ENCODE results near the gene AMPD2.

The AMPD2 gene

DNA sequence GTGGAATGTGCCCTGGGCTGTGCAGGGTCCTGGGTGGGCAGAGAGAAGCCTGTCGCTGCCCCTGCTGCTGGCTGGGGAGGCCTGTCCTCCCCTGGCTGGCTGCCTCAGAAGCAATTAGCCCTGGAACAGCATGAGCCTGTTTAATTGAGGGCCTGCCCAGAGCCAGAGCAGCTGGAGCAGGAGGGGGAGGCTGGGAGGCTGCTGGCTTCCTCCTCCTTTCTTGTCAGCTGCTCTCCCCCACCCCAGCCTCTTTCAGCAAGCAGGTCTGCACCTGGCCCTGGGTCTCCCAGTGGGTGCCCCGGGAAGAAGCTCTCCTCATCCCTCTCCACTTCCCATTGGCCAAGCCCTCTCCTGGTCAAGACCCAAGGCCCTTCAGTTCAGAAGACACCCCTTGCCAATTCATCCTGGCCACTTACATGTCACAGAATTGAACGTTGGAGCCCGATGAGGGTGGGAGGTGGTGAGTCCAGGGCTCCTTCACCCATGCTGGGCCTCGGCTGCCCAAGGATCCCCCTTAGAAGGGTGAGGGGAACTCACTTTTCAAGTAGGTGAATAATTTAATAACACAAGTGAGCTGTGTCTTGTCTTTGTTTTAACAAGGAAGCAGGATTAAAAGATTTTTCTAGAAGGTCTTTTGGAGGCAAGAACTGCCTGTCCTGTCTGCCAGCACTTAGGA, 13.2 kb downstream of the AMPD2 start:
- no peak for DNase-seq
- no peak overlapping the region for H3K4ac ChIP-seq (ENCODE audit: low read depth, low read length)
- no peak overlapping the region for H4K12ac ChIP-seq (ENCODE audit: low read depth, low read length)
- no peak overlapping the region for H2BK120ac ChIP-seq (ENCODE audit: insufficient read depth, low read length, poor library complexity)
- no peak overlapping the region for H3K9ac ChIP-seq (ENCODE audit: low read length)
- WGBS (ENCODE audit: extremely low coverage, insufficient coverage, insufficient read length): no CpG with 5 or more reads among the region's 5 CpGs
- H3K9me3 ChIP-seq (ENCODE audit: insufficient read depth, low read depth, low read length): no peaks in the 10 kb centered on the region
- no peak overlapping the region for H2BK5ac ChIP-seq (ENCODE audit: low read depth, low read length, poor library complexity)
- H3K23ac ChIP-seq (ENCODE audit: low read length): no peak overlapping the region
- H3K14ac ChIP-seq (ENCODE audit: low read length): no peak overlapping the region
- no peak overlapping the region for H3K27ac ChIP-seq (ENCODE audit: low read depth, low read length)
- H2BK12ac ChIP-seq (ENCODE audit: low read length): no peak overlapping the region
- no peak overlapping the region for H3K18ac ChIP-seq (ENCODE audit: low read length)
- no peak overlapping the region for H2AK5ac ChIP-seq (ENCODE audit: low read length)
- no peak overlapping the region for H3K4me2 ChIP-seq (ENCODE audit: low read length)
- no peak overlapping the region for H4K91ac ChIP-seq (ENCODE audit: low read depth, low read length)
- H3K79me2 ChIP-seq (ENCODE audit: control insufficient read depth, insufficient read depth, low read length, poor library complexity): no peaks in the 10 kb centered on the region
- H2AFZ ChIP-seq (ENCODE audit: insufficient read depth, low read length, poor library complexity): no peak overlapping the region
- no peak overlapping the region for H4K8ac ChIP-seq (ENCODE audit: low read depth, low read length)
- peaks cover 3 to 9% of the 10 kb centered on the region in 2 experiments for H3K4me1 ChIP-seq (ENCODE audit: control insufficient read depth in 1 of 2, insufficient read depth in 2 of 2, low read length in 2 of 2)
- H3K4me3 ChIP-seq (ENCODE audit: low read depth, low read length): no peak overlapping the region
- H3K27me3 ChIP-seq (ENCODE audit: insufficient read depth, low read length): no peaks in the 10 kb centered on the region
- H3K36me3 ChIP-seq (ENCODE audit: control insufficient read depth in 1 of 2, insufficient read depth in 2 of 2, low read length in 2 of 2): peaks cover 38 to 41% of the 10 kb centered on the region in 2 experiments
- H3K79me1 ChIP-seq (ENCODE audit: low read length): no peaks in the 10 kb centered on the region

DNA sequence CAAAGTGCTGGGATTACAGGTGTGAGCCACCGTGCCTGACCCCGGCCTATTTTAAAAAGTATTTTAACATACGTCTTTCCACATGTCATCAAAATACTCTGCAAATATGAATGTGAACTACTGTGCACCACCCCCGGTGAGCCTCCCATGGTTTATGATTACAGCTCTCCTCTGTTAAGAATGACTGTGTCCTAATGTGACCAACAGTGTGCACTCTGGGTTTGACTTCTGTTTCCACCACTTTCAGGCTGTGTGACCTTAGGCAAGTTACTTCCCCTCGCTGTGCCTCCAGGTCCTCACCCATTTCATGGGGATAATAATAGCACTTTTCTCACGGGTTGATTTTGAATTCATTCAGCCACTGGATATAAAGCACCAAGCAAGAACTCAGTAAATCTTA, 14.7 kb downstream of the AMPD2 start:
- H2BK12ac ChIP-seq (ENCODE audit: low read length): no peak overlapping the region
- no peaks in the 10 kb centered on the region for H3K9me3 ChIP-seq (ENCODE audit: insufficient read depth, low read depth, low read length)
- H2BK120ac ChIP-seq (ENCODE audit: insufficient read depth, low read length, poor library complexity): no peak overlapping the region
- no peak overlapping the region for H3K27ac ChIP-seq (ENCODE audit: low read depth, low read length)
- H4K8ac ChIP-seq (ENCODE audit: low read depth, low read length): no peak overlapping the region
- no peaks in the 10 kb centered on the region for H3K27me3 ChIP-seq (ENCODE audit: insufficient read depth, low read length)
- no peak overlapping the region for H2AFZ ChIP-seq (ENCODE audit: insufficient read depth, low read length, poor library complexity)
- no CpG with 5 or more reads among the region's 6 CpGs for WGBS (ENCODE audit: extremely low coverage, insufficient coverage, insufficient read length)
- no peak overlapping the region for H3K9ac ChIP-seq (ENCODE audit: low read length)
- H3K36me3 ChIP-seq (ENCODE audit: control insufficient read depth in 1 of 2, insufficient read depth in 2 of 2, low read length in 2 of 2): peaks cover 23 to 26% of the 10 kb centered on the region in 2 experiments
- H3K14ac ChIP-seq (ENCODE audit: low read length): no peak overlapping the region
- H3K18ac ChIP-seq (ENCODE audit: low read length): no peak overlapping the region
- no peak for DNase-seq
- H2BK5ac ChIP-seq (ENCODE audit: low read depth, low read length, poor library complexity): no peak overlapping the region
- H4K91ac ChIP-seq (ENCODE audit: low read depth, low read length): no peak overlapping the region
- H3K4me1 ChIP-seq (ENCODE audit: control insufficient read depth in 1 of 2, insufficient read depth in 2 of 2, low read length in 2 of 2): peaks cover 3 to 9% of the 10 kb centered on the region in 2 experiments
- H3K4me3 ChIP-seq (ENCODE audit: low read depth, low read length): no peak overlapping the region
- H3K23ac ChIP-seq (ENCODE audit: low read length): no peak overlapping the region
- H4K12ac ChIP-seq (ENCODE audit: low read depth, low read length): no peak overlapping the region
- no peaks in the 10 kb centered on the region for H3K79me2 ChIP-seq (ENCODE audit: control insufficient read depth, insufficient read depth, low read length, poor library complexity)
- H3K4me2 ChIP-seq (ENCODE audit: low read length): no peak overlapping the region
- no peaks in the 10 kb centered on the region for H3K79me1 ChIP-seq (ENCODE audit: low read length)
- H3K4ac ChIP-seq (ENCODE audit: low read depth, low read length): no peak overlapping the region
- no peak overlapping the region for H2AK5ac ChIP-seq (ENCODE audit: low read length)

- no peak for DNase-seq
- no peak overlapping the region for H3K23ac ChIP-seq (ENCODE audit: low read length)
- H3K4me2 ChIP-seq (ENCODE audit: low read length): no peak overlapping the region
- no peak overlapping the region for H3K27ac ChIP-seq (ENCODE audit: low read depth, low read length)
- no peaks in the 10 kb centered on the region for H3K9me3 ChIP-seq (ENCODE audit: insufficient read depth, low read depth, low read length)
- H4K12ac ChIP-seq (ENCODE audit: low read depth, low read length): no peak overlapping the region
- no peak overlapping the region for H2BK5ac ChIP-seq (ENCODE audit: low read depth, low read length, poor library complexity)
- H3K27me3 ChIP-seq (ENCODE audit: insufficient read depth, low read length): no peaks in the 10 kb centered on the region
- no CpG with 5 or more reads among the region's 13 CpGs for WGBS (ENCODE audit: extremely low coverage, insufficient coverage, insufficient read length)
- H2BK12ac ChIP-seq (ENCODE audit: low read length): no peak overlapping the region
- H3K9ac ChIP-seq (ENCODE audit: low read length): no peak overlapping the region
- H3K18ac ChIP-seq (ENCODE audit: low read length): no peak overlapping the region
- H4K8ac ChIP-seq (ENCODE audit: low read depth, low read length): no peak overlapping the region
- H3K4ac ChIP-seq (ENCODE audit: low read depth, low read length): no peak overlapping the region
- no peak overlapping the region for H2AFZ ChIP-seq (ENCODE audit: insufficient read depth, low read length, poor library complexity)
- H3K79me1 ChIP-seq (ENCODE audit: low read length): no peaks in the 10 kb centered on the region
- no peaks in the 10 kb centered on the region for H3K79me2 ChIP-seq (ENCODE audit: control insufficient read depth, insufficient read depth, low read length, poor library complexity)
- no peak overlapping the region for H2AK5ac ChIP-seq (ENCODE audit: low read length)
- no peak overlapping the region for H4K91ac ChIP-seq (ENCODE audit: low read depth, low read length)
- H3K14ac ChIP-seq (ENCODE audit: low read length): no peak overlapping the region
- no peak overlapping the region for H2BK120ac ChIP-seq (ENCODE audit: insufficient read depth, low read length, poor library complexity)
- H3K36me3 ChIP-seq (ENCODE audit: control insufficient read depth in 1 of 2, insufficient read depth in 2 of 2, low read length in 2 of 2): peaks cover 15 to 18% of the 10 kb centered on the region in 2 experiments
- H3K4me1 ChIP-seq (ENCODE audit: control insufficient read depth in 1 of 2, insufficient read depth in 2 of 2, low read length in 2 of 2): peaks cover 3 to 9% of the 10 kb centered on the region in 2 experiments
- H3K4me3 ChIP-seq (ENCODE audit: low read depth, low read length): no peak overlapping the region
Observed at GRCh38 chr1:109634771-109635750, 15.4 kb downstream of the AMPD2 start.

GRCh38 chr1:109635862-109636200, 16.2 kb downstream of the AMPD2 start:
- Histone ChIP-seq H2AK5ac (ENCODE audit: low read length) (no peak overlapping the region), H2BK120ac (ENCODE audit: insufficient read depth, low read length, poor library complexity) (no peak overlapping the region), H2BK12ac (ENCODE audit: low read length) (no peak overlapping the region), H3K4ac (ENCODE audit: low read depth, low read length) (no peak overlapping the region), H3K27ac (ENCODE audit: low read depth, low read length) (no peak overlapping the region), H3K9ac (ENCODE audit: low read length) (no peak overlapping the region), H3K9me3 (ENCODE audit: insufficient read depth, low read depth, low read length) (no peaks in the 10 kb centered on the region), H4K8ac (ENCODE audit: low read depth, low read length) (no peak overlapping the region), H3K27me3 (ENCODE audit: insufficient read depth, low read length) (no peaks in the 10 kb centered on the region), H3K79me2 (ENCODE audit: control insufficient read depth, insufficient read depth, low read length, poor library complexity) (no peaks in the 10 kb centered on the region), H3K79me1 (ENCODE audit: low read length) (no peaks in the 10 kb centered on the region), H2BK5ac (ENCODE audit: low read depth, low read length, poor library complexity) (no peak overlapping the region), H3K36me3 (ENCODE audit: control insufficient read depth in 1 of 2, insufficient read depth in 2 of 2, low read length in 2 of 2) (peaks cover 10 to 13% of the 10 kb centered on the region in 2 experiments), H3K18ac (ENCODE audit: low read length) (no peak overlapping the region), H2AFZ (ENCODE audit: insufficient read depth, low read length, poor library complexity) (no peak overlapping the region), H4K91ac (ENCODE audit: low read depth, low read length) (no peak overlapping the region), H3K23ac (ENCODE audit: low read length) (no peak overlapping the region), H3K14ac (ENCODE audit: low read length) (no peak overlapping the region), H3K4me3 (ENCODE audit: low read depth, low read length) (no peak overlapping the region), H4K12ac (ENCODE audit: low read depth, low read length) (no peak overlapping the region), H3K4me1 (ENCODE audit: control insufficient read depth in 1 of 2, insufficient read depth in 2 of 2, low read length in 2 of 2) (peaks cover 3 to 9% of the 10 kb centered on the region in 2 experiments), H3K4me2 (ENCODE audit: low read length) (no peak overlapping the region)
- no peak for DNase-seq
- WGBS (ENCODE audit: extremely low coverage, insufficient coverage, insufficient read length): no CpG with 5 or more reads among the region's 2 CpGs
